OCI-LY3 (cell line): Measurements from ENCODE around the gene PHF14.
"Not testable (repeated sequence)": the region's sequence is repeated elsewhere in the genome, so short reads cannot be mapped to it uniquely, and the experiment has no call there.

Experiments used
- H2AFZ ChIP-seq: fragments of 200-600, 300-600 bp; shearing (Covaris generic); 2 replicates; pipeline ENCODE4 v1.6.0; 2014; ENCODE audit warnings: antibody characterized with exemption, low read depth, low read length
- H3K27ac ChIP-seq: fragments of 200-600, 300-600 bp; sonication (generic); 2 replicates; pipeline ENCODE4 v1.5.1; 2014; ENCODE audit warnings: mild to moderate bottlenecking, low read length, moderate library complexity, mixed read lengths
- H3K27me3 ChIP-seq: fragments of 200-600, 300-600 bp; sonication (generic); 2 replicates; pipeline ENCODE4 v1.6.1; 2014; ENCODE audit warnings: low read depth, low read length, mixed read lengths
- H3K36me3 ChIP-seq: fragments of 200-600, 300-600 bp; sonication (generic); replicated peaks from 2 replicates; pipeline ENCODE3; 2014; ENCODE audit warnings: low read depth, low read length, mixed read lengths
- H3K4me1 ChIP-seq: fragments of 300-600, 200-600 bp; sonication (generic); 2 replicates; pipeline ENCODE4 v1.6.1; 2014; ENCODE audit warnings: low read length, mixed read lengths
- H3K4me2 ChIP-seq: fragments of 200-600, 300-600 bp; sonication (generic); 2 replicates; pipeline ENCODE4 v1.6.1; 2014; ENCODE audit warnings: low read length, mixed read lengths
- H3K4me3 ChIP-seq: fragments of 300-600, 200-600 bp; sonication (generic); 2 replicates; pipeline ENCODE4 v1.5.1; 2014; ENCODE audit warnings: antibody characterized with exemption, mild to moderate bottlenecking, low read length, moderate library complexity
- H3K79me2 ChIP-seq: fragments of 300-600, 200-600 bp; shearing (Covaris generic); 2 replicates; pipeline ENCODE4 v1.6.1; 2014; ENCODE audit warnings: mild to moderate bottlenecking, low read length, mixed read lengths
- H3K9ac ChIP-seq: fragments of 300-600, 200-600 bp; shearing (Covaris generic); 2 replicates; pipeline ENCODE4 v1.6.0; 2014; ENCODE audit warnings: mild to moderate bottlenecking, low read length, moderate library complexity
- H3K9me3 ChIP-seq: fragments of 200-600, 300-600 bp; shearing (Covaris generic); 2 replicates; pipeline ENCODE4 v1.6.1; 2014; ENCODE audit warnings: low read length, mixed read lengths; ENCODE audit not compliant: insufficient read depth
- H4K20me1 ChIP-seq: fragments of 200-600, 300-600 bp; sonication (generic); 2 replicates; pipeline ENCODE4 v1.6.1; 2016; ENCODE audit warnings: low read length, mixed read lengths; ENCODE audit not compliant: insufficient read depth
- EZH2phosphoT487 ChIP-seq: fragments of 200-600 bp; shearing (Covaris generic); IDR thresholded peaks from 2 replicates; pipeline ENCODE4 v1.6.1; 2018; ENCODE audit warnings: antibody characterized with exemption, mixed run types, low read depth
- TF ChIP-seq, protein P1 (sequence below): fragments of 200-600, 300-600 bp; sonication (generic); IDR thresholded peaks from 2 replicates; pipeline ENCODE4 v1.5.1; 2014; ENCODE audit warnings: antibody characterized with exemption, low read length, low read depth

Gene PHF14, protein sequence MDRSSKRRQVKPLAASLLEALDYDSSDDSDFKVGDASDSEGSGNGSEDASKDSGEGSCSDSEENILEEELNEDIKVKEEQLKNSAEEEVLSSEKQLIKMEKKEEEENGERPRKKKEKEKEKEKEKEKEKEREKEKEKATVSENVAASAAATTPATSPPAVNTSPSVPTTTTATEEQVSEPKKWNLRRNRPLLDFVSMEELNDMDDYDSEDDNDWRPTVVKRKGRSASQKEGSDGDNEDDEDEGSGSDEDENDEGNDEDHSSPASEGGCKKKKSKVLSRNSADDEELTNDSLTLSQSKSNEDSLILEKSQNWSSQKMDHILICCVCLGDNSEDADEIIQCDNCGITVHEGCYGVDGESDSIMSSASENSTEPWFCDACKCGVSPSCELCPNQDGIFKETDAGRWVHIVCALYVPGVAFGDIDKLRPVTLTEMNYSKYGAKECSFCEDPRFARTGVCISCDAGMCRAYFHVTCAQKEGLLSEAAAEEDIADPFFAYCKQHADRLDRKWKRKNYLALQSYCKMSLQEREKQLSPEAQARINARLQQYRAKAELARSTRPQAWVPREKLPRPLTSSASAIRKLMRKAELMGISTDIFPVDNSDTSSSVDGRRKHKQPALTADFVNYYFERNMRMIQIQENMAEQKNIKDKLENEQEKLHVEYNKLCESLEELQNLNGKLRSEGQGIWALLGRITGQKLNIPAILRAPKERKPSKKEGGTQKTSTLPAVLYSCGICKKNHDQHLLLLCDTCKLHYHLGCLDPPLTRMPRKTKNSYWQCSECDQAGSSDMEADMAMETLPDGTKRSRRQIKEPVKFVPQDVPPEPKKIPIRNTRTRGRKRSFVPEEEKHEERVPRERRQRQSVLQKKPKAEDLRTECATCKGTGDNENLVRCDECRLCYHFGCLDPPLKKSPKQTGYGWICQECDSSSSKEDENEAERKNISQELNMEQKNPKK

DNA sequence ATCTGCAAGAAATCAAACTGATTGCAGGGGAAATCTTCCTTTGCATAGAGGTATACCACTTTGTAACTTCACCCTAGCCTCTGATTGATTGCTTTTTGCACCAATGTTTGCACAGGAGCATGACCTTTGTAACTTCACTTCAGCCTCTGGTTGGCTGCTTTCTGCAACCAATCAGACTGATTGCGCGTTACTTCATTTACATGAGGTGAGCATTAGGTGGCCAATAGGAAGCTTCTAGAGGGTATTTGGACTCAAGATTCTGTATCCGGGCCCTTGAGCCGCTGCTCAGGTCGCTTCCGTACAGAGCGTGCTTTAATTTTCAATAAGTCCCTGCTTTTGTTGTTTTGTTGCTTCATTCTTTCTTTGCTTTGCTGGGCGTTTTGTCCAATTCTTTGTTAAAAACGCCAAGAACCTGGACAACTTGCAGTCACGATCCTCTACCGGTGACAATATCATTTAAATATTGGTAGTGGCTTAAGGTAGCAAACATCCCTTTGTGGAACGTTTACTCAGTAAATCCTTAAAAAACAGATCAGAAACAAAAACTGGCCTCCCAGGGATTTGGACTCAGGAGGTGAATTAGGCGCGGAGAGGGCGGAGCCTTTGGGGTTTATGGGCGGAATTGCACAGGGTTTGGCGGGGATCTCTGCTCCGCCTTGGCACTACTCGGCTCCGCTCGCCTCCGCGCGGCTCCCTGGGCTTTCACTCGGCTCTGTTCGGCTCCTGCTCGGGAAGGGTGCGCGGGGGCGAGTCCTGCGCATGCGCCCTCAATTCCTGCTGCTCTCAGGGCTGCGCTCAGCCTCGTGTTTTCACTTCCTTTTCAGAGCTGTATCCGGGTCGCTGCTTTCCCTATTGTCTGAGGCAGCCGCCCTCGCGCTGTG, at the start of gene PHF14:
Gene PHF14, plus strand, starts transcription at position 812 of the 881 bp plus-strand sequence. CDS start 452 bp downstream, outside the sequence.
- TF ChIP-seq EZH2phosphoT487 = no peak
- TF ChIP-seq, protein P1, sequence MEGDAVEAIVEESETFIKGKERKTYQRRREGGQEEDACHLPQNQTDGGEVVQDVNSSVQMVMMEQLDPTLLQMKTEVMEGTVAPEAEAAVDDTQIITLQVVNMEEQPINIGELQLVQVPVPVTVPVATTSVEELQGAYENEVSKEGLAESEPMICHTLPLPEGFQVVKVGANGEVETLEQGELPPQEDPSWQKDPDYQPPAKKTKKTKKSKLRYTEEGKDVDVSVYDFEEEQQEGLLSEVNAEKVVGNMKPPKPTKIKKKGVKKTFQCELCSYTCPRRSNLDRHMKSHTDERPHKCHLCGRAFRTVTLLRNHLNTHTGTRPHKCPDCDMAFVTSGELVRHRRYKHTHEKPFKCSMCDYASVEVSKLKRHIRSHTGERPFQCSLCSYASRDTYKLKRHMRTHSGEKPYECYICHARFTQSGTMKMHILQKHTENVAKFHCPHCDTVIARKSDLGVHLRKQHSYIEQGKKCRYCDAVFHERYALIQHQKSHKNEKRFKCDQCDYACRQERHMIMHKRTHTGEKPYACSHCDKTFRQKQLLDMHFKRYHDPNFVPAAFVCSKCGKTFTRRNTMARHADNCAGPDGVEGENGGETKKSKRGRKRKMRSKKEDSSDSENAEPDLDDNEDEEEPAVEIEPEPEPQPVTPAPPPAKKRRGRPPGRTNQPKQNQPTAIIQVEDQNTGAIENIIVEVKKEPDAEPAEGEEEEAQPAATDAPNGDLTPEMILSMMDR = no peak
- peak within 1 kb of the TSS; percentile 100 for H3K9ac ChIP-seq
- H3K36me3 ChIP-seq = peaks cover 24% of the 10 kb centered on the region
- peak within 1 kb of the TSS; percentile 97 for H3K4me3 ChIP-seq
- H3K27me3 ChIP-seq = no peaks in the 10 kb centered on the region
- H3K9me3 ChIP-seq = no peaks in the 10 kb centered on the region
- peaks cover 33% of the 10 kb centered on the region for H3K4me1 ChIP-seq
- H3K27ac ChIP-seq = peak within 1 kb of the TSS; percentile 97
- H3K79me2 ChIP-seq = peaks cover 43% of the 10 kb centered on the region
- H4K20me1 ChIP-seq = peaks cover 7% of the 10 kb centered on the region; the same call in 1 of the 2 replicates
- peak within 1 kb of the TSS; percentile 60; the same call in 1 of the 2 replicates for H2AFZ ChIP-seq
- peak within 1 kb of the TSS; percentile 94 for H3K4me2 ChIP-seq

- Histone ChIP-seq H3K9ac (no peak overlapping the region), H4K20me1 (no peaks in the 10 kb centered on the region), H3K4me1 (no peaks in the 10 kb centered on the region), H3K36me3 (no peaks in the 10 kb centered on the region), H3K4me3 (no peak overlapping the region), H3K9me3 (no peaks in the 10 kb centered on the region), H3K27ac (no peak overlapping the region), H3K4me2 (no peak overlapping the region), H2AFZ (no peak overlapping the region), H3K27me3 (no peaks in the 10 kb centered on the region), H3K79me2 (no peaks in the 10 kb centered on the region)
- TF ChIP-seq, protein P1 = no peak
- TF ChIP-seq EZH2phosphoT487 = no peak
These were observed 49.3 kb upstream of the PHF14 start for GRCh38 chr7:10924370-10924769.

- not testable (repeated sequence) for H3K9me3 ChIP-seq, H3K36me3 ChIP-seq, H3K9ac ChIP-seq, H3K79me2 ChIP-seq, H4K20me1 ChIP-seq, H3K4me3 ChIP-seq, H3K4me1 ChIP-seq, H3K4me2 ChIP-seq, H3K27ac ChIP-seq, H2AFZ ChIP-seq, H3K27me3 ChIP-seq
These were observed 45.5 kb upstream of the PHF14 start for GRCh38 chr7:10928203-10928602.

- no peak overlapping the region for H3K4me3 ChIP-seq
- H3K27me3 ChIP-seq = no peaks in the 10 kb centered on the region
- H3K9ac ChIP-seq = no peak overlapping the region
- no peak overlapping the region for H2AFZ ChIP-seq
- H3K9me3 ChIP-seq = no peaks in the 10 kb centered on the region
- H3K27ac ChIP-seq = no peak overlapping the region
- peaks cover 2% of the 10 kb centered on the region; the same call in 1 of the 2 replicates for H3K79me2 ChIP-seq
- H3K4me2 ChIP-seq = no peak overlapping the region
- TF ChIP-seq EZH2phosphoT487 = no peak
- TF ChIP-seq, protein P1 = no peak
- no peaks in the 10 kb centered on the region for H3K4me1 ChIP-seq
- peaks cover 2% of the 10 kb centered on the region for H3K36me3 ChIP-seq
- no peaks in the 10 kb centered on the region for H4K20me1 ChIP-seq
These were observed 43.1 kb upstream of the PHF14 start for GRCh38 chr7:10930551-10930950.
